ENCODE data around the gene AVL9. TPM values are rescaled to one million over a fixed set of nuclear protein-coding genes. Genes with fewer than 3 reads are reported as not detected.

AVL9 gene
- total and polyA plus RNA-seq, 2 experiments from 2014 or later: 13.1 to 33.8 TPM

DNA sequence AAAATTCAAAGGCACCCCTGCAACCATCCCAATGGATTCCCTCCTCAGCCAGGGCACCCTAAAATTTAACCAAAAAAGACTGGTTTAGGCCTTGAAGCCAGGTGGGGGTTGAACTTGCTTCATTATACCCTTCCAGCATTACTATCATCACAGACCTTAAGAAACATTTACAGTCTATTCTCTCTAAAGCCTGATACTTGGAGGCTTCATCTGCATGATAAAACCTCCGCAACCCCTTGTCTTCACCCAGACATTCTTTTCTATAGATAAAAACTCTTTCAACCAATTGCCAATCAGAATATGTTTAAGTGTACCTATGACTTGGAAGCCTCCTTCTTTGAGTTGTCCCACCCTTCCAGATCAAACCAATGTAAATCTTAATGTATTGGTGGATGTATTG lies 17.9 kb downstream of the AVL9 start (continued):
- TF ChIP-seq, protein P1, sequence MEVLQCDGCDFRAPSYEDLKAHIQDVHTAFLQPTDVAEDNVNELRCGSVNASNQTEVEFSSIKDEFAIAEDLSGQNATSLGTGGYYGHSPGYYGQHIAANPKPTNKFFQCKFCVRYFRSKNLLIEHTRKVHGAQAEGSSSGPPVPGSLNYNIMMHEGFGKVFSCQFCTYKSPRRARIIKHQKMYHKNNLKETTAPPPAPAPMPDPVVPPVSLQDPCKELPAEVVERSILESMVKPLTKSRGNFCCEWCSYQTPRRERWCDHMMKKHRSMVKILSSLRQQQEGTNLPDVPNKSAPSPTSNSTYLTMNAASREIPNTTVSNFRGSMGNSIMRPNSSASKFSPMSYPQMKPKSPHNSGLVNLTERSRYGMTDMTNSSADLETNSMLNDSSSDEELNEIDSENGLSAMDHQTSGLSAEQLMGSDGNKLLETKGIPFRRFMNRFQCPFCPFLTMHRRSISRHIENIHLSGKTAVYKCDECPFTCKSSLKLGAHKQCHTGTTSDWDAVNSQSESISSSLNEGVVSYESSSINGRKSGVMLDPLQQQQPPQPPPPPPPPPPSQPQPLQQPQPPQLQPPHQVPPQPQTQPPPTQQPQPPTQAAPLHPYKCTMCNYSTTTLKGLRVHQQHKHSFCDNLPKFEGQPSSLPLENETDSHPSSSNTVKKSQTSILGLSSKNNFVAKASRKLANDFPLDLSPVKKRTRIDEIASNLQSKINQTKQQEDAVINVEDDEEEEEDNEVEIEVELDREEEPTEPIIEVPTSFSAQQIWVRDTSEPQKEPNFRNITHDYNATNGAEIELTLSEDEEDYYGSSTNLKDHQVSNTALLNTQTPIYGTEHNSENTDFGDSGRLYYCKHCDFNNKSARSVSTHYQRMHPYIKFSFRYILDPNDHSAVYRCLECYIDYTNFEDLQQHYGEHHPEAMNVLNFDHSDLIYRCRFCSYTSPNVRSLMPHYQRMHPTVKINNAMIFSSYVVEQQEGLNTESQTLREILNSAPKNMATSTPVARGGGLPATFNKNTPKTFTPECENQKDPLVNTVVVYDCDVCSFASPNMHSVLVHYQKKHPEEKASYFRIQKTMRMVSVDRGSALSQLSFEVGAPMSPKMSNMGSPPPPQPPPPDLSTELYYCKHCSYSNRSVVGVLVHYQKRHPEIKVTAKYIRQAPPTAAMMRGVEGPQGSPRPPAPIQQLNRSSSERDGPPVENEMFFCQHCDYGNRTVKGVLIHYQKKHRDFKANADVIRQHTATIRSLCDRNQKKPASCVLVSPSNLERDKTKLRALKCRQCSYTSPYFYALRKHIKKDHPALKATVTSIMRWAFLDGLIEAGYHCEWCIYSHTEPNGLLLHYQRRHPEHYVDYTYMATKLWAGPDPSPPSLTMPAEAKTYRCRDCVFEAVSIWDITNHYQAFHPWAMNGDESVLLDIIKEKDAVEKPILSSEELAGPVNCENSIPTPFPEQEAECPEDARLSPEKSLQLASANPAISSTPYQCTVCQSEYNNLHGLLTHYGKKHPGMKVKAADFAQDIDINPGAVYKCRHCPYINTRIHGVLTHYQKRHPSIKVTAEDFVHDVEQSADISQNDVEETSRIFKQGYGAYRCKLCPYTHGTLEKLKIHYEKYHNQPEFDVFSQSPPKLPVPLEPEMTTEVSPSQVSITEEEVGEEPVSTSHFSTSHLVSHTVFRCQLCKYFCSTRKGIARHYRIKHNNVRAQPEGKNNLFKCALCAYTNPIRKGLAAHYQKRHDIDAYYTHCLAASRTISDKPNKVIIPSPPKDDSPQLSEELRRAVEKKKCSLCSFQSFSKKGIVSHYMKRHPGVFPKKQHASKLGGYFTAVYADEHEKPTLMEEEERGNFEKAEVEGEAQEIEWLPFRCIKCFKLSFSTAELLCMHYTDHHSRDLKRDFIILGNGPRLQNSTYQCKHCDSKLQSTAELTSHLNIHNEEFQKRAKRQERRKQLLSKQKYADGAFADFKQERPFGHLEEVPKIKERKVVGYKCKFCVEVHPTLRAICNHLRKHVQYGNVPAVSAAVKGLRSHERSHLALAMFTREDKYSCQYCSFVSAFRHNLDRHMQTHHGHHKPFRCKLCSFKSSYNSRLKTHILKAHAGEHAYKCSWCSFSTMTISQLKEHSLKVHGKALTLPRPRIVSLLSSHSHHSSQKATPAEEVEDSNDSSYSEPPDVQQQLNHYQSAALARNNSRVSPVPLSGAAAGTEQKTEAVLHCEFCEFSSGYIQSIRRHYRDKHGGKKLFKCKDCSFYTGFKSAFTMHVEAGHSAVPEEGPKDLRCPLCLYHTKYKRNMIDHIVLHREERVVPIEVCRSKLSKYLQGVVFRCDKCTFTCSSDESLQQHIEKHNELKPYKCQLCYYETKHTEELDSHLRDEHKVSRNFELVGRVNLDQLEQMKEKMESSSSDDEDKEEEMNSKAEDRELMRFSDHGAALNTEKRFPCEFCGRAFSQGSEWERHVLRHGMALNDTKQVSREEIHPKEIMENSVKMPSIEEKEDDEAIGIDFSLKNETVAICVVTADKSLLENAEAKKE (CRISPR knock-in tag; IDR thresholded peaks at IDR 0.05): no peak
- TF ChIP-seq, protein P2, sequence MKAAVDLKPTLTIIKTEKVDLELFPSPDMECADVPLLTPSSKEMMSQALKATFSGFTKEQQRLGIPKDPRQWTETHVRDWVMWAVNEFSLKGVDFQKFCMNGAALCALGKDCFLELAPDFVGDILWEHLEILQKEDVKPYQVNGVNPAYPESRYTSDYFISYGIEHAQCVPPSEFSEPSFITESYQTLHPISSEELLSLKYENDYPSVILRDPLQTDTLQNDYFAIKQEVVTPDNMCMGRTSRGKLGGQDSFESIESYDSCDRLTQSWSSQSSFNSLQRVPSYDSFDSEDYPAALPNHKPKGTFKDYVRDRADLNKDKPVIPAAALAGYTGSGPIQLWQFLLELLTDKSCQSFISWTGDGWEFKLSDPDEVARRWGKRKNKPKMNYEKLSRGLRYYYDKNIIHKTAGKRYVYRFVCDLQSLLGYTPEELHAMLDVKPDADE (IDR thresholded peaks at IDR 0.05): no peak
- TF ChIP-seq STAT1 (IDR thresholded peaks at IDR 0.05; ENCODE audit: unreplicated experiment) (no peak), ZNF331 (CRISPR knock-in tag; IDR thresholded peaks at IDR 0.05; ENCODE audit: low read depth) (no peak), ZNF114 (CRISPR knock-in tag; IDR thresholded peaks at IDR 0.05) (no peak), JUNB (IDR thresholded peaks at IDR 0.05; ENCODE audit: unreplicated experiment) (no peak), EZH2phosphoT487 (IDR thresholded peaks at IDR 0.05; ENCODE audit: unreplicated experiment) (no peak)
- TF ChIP-seq, protein P3, sequence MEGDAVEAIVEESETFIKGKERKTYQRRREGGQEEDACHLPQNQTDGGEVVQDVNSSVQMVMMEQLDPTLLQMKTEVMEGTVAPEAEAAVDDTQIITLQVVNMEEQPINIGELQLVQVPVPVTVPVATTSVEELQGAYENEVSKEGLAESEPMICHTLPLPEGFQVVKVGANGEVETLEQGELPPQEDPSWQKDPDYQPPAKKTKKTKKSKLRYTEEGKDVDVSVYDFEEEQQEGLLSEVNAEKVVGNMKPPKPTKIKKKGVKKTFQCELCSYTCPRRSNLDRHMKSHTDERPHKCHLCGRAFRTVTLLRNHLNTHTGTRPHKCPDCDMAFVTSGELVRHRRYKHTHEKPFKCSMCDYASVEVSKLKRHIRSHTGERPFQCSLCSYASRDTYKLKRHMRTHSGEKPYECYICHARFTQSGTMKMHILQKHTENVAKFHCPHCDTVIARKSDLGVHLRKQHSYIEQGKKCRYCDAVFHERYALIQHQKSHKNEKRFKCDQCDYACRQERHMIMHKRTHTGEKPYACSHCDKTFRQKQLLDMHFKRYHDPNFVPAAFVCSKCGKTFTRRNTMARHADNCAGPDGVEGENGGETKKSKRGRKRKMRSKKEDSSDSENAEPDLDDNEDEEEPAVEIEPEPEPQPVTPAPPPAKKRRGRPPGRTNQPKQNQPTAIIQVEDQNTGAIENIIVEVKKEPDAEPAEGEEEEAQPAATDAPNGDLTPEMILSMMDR (conservative IDR thresholded peaks at IDR 0.05; ENCODE audit: low read depth in 2 of 2): no peak
